OCI-LY7 (cell line): Measurements from ENCODE around the gene PBX1. TPM values are rescaled to one million over a fixed set of nuclear protein-coding genes. Genes with fewer than 3 reads are reported as not detected.

Experiments
- BruUV-seq: library from RNA; stranded (reverse); fragments of 400-500 nt; replicated peaks from 2 replicates; lab custom pipeline; 2021; lab: Mats Ljungman, UMichigan
- CTCF ChIA-PET: fragments of 300-600 bp; sonication (Branson Sonifier 250); formaldehyde crosslinking; loops from one replicate; lab custom pipeline; 2022; ENCODE audit warnings: antibody characterized with exemption; ENCODE audit not compliant: unreplicated experiment; lab: Charles Lee
- POLR2A ChIA-PET: fragments of 300-600 bp; sonication (Branson Sonifier 250); formaldehyde crosslinking; loops from one replicate; lab custom pipeline; 2022; ENCODE audit warnings: antibody characterized with exemption; lab: Charles Lee
- DNase-seq: peaks from one replicate; pipeline ENCODE4 v3.0.0-alpha.2; 2015; ENCODE audit warnings: low spot score
- H2AFZ ChIP-seq: fragments of 200-600 bp; sonication (generic), shearing (Covaris generic); 2 replicates; pipeline ENCODE4 v1.6.1; 2014; ENCODE audit warnings: mild to moderate bottlenecking, antibody characterized with exemption, low read length, moderate library complexity
- H3K27ac ChIP-seq: fragments of 200-600 bp; sonication (generic); 2 replicates; pipeline ENCODE4 v1.5.1; 2014; ENCODE audit warnings: mixed run types, low read depth, mild to moderate bottlenecking, moderate library complexity, low read length, inconsistent platforms; ENCODE audit not compliant: poor library complexity, severe bottlenecking
- H3K36me3 ChIP-seq: fragments of 200-600 bp; sonication (generic); 2 replicates; pipeline ENCODE4 v1.6.1; 2014; ENCODE audit warnings: mild to moderate bottlenecking, antibody characterized with exemption, low read length, moderate library complexity, mixed read lengths; ENCODE audit not compliant: insufficient read depth
- H3K4me1 ChIP-seq: fragments of 200-600 bp; sonication (generic); 2 replicates; pipeline ENCODE4 v1.5.1; 2014; ENCODE audit warnings: mild to moderate bottlenecking, low read length; ENCODE audit not compliant: insufficient read depth, poor library complexity, severe bottlenecking
- H3K4me2 ChIP-seq: fragments of 200-600 bp; sonication (generic); 2 replicates; pipeline ENCODE4 v1.6.1; 2014; ENCODE audit warnings: mild to moderate bottlenecking, low read length
- H3K4me3 ChIP-seq: fragments of 200-600 bp; sonication (generic); 2 replicates; pipeline ENCODE4 v1.5.1; 2014; ENCODE audit warnings: mild to moderate bottlenecking, low read depth, low read length; ENCODE audit not compliant: poor library complexity, severe bottlenecking
- H3K79me2 ChIP-seq: fragments of 200-600 bp; sonication (generic); 2 replicates; pipeline ENCODE4 v1.6.1; 2016; ENCODE audit warnings: low read depth, mild to moderate bottlenecking, low read length, moderate library complexity, mixed read lengths; ENCODE audit not compliant: insufficient read depth
- H3K9me2 ChIP-seq: fragments of 200-600 bp; sonication (generic); 2 replicates; pipeline ENCODE4 v1.6.1; 2016; ENCODE audit warnings: mild to moderate bottlenecking, low read length, mixed read lengths; ENCODE audit not compliant: insufficient read depth
- H3K9me3 ChIP-seq: fragments of 200-600 bp; sonication (generic); 2 replicates; pipeline ENCODE4 v1.6.1; 2014; ENCODE audit warnings: mild to moderate bottlenecking, mixed run types, low read length, mixed read lengths
- H4K20me1 ChIP-seq: fragments of 200-600 bp; sonication (generic); 2 replicates; pipeline ENCODE4 v1.6.1; 2014; ENCODE audit warnings: mild to moderate bottlenecking, antibody characterized with exemption, low read length, moderate library complexity, mixed read lengths; ENCODE audit not compliant: insufficient read depth
- EZH2phosphoT487 ChIP-seq: fragments of 200-600 bp; sonication (generic); IDR thresholded peaks from 2 replicates; pipeline ENCODE4 v1.6.1; 2018; ENCODE audit warnings: low read depth, borderline replicate concordance, mild to moderate bottlenecking, mixed run types, antibody characterized with exemption, low read length, moderate library complexity, mixed read lengths
- intact Hi-C: fragments of 100-400 bp; cut with micrococcal nuclease; formaldehyde crosslinking; loops from one replicate; pipeline ENCODE4 v1.10.0; 2022; ENCODE audit not compliant: unreplicated experiment
- total RNA-seq, 2 experiments: library from RNA; depleted of rRNA in 1 of 2; stranded (reverse); fragments of >200 nt in 1 of 2; shearing (Covaris generic) in 1 of 2; gene quantifications; 2 replicates each; pipeline ENCODE4 v1.2.3, GENCODE V29; 2014 to 2022
- TF ChIP-seq, protein P1 (sequence below): fragments of 200-600 bp; sonication (generic); conservative IDR thresholded peaks from 2 replicates; pipeline ENCODE4 v1.5.1; 2014; ENCODE audit warnings: mild to moderate bottlenecking, antibody characterized with exemption, low read length, moderate library complexity, mixed read lengths

Gene PBX1
- total RNA-seq, 2 experiments from 2014 or later = not detected

DNA sequence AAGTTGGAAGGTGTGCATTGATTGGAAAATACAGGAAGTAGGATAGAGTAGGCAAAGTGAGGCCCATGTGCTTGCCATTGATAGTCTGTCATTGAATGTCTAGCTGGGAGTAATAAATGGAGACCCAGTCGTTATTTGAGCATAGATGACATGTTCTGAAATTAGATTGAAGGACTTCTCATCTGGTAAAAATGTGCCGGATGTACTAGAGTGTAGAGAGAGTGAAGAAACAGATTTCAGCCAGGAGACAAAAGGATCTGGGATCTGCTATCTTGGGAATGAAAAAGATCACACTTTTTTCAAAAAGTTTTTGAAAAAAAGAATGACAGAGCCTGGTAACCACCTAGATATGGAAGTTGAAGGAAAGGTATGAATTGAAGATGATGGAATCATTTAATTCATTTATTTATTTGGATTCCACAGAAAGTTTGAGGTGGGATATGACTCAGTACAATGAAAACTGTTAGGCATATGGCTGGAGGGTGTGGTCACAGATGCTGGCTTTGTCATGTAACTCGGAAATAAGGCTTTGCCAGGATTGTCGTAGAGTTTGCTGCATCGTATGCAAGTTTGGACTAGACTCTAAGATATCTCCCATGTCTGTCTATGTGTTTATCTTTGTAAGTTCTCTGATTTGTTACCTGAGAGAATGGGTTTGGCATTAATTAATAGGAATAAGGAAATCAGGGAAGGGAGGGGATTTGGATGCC is 137.1 kb downstream of the PBX1 start:
- Histone ChIP-seq H3K4me1 (no peaks in the 10 kb centered on the region), H3K9me2 (no peaks in the 10 kb centered on the region), H3K4me3 (no peak overlapping the region), H3K36me3 (no peaks in the 10 kb centered on the region), H2AFZ (no peak overlapping the region), H4K20me1 (no peaks in the 10 kb centered on the region), H3K27ac (no peak overlapping the region), H3K9me3 (no peaks in the 10 kb centered on the region), H3K4me2 (no peak overlapping the region), H3K79me2 (no peaks in the 10 kb centered on the region)
- TF ChIP-seq, protein P1, sequence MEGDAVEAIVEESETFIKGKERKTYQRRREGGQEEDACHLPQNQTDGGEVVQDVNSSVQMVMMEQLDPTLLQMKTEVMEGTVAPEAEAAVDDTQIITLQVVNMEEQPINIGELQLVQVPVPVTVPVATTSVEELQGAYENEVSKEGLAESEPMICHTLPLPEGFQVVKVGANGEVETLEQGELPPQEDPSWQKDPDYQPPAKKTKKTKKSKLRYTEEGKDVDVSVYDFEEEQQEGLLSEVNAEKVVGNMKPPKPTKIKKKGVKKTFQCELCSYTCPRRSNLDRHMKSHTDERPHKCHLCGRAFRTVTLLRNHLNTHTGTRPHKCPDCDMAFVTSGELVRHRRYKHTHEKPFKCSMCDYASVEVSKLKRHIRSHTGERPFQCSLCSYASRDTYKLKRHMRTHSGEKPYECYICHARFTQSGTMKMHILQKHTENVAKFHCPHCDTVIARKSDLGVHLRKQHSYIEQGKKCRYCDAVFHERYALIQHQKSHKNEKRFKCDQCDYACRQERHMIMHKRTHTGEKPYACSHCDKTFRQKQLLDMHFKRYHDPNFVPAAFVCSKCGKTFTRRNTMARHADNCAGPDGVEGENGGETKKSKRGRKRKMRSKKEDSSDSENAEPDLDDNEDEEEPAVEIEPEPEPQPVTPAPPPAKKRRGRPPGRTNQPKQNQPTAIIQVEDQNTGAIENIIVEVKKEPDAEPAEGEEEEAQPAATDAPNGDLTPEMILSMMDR = no peak
- no peak for TF ChIP-seq EZH2phosphoT487
- CTCF ChIA-PET = no interaction called here
- no TSS peak for BruUV-seq
- intact Hi-C loops = no loop called here
- POLR2A ChIA-PET = no interaction called here
- DNase-seq = no peak

DNA sequence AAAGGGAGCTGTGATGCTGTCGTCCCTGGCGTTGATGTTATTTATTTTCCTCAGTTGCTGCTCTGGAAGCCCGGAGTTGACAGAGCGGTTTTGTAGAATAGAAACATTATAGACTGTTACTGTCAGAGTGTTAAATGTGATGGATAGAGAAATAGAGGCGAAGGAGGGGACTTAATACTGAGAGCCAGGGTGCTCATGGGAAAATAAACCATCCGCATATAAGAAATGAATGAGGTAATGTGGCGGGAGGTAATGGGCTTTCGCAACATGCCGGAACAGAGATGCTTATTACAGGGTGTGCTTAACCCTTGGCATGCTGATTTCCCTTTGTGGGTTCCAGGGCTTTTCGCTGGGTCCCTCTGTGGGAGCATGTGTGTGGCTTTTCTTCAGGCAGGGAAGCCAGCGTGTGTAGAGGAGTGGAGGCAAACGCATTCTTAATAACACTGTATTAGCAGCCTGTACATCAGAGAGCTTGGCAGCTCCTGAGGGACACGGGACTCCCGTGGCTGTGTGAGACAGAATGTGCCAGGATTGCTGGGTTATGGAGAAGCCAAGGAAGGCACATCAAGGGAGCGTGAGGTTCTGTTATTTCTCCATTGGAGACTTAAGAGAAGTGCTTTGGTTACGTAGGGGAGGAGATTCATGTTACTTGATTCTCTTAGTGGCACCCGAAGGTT is 141.0 kb downstream of the PBX1 start:
- H3K9me3 ChIP-seq = no peaks in the 10 kb centered on the region
- H3K27ac ChIP-seq = no peak overlapping the region
- no peaks in the 10 kb centered on the region for H3K36me3 ChIP-seq
- intact Hi-C loops = no loop called here
- no peaks in the 10 kb centered on the region for H4K20me1 ChIP-seq
- ChIA-PET CTCF (no interaction called here), POLR2A (no interaction called here)
- BruUV-seq = no TSS peak
- H2AFZ ChIP-seq = no peak overlapping the region
- no peak overlapping the region for H3K4me3 ChIP-seq
- H3K4me1 ChIP-seq = no peaks in the 10 kb centered on the region
- no peaks in the 10 kb centered on the region for H3K79me2 ChIP-seq
- TF ChIP-seq EZH2phosphoT487 = no peak
- TF ChIP-seq, protein P1 = no peak
- H3K4me2 ChIP-seq = no peak overlapping the region
- H3K9me2 ChIP-seq = no peaks in the 10 kb centered on the region
- no peak for DNase-seq

DNA sequence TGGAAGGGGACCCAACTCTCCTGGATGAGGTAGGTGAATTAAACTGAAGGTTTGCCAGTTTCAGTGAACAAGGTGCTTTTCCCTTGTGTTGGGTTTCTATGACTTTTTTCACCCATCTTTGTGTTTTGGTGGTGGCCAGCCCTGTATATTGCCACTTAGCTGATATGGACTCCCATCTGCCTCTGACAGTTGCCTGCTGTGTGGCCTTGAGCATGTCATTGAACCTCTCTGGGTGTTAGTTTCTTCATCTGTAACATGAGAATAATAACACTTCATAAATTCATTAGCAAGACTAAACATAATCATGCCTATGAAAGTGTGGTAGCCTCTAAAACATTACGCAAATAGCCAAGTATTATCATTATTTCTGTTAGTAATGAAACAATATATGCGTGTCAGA is 141.7 kb downstream of the PBX1 start:
- Histone ChIP-seq H3K27ac (no peak overlapping the region), H3K9me3 (no peaks in the 10 kb centered on the region), H3K4me3 (no peak overlapping the region), H3K4me2 (no peak overlapping the region), H3K9me2 (no peaks in the 10 kb centered on the region), H3K4me1 (no peaks in the 10 kb centered on the region), H4K20me1 (no peaks in the 10 kb centered on the region), H3K36me3 (no peaks in the 10 kb centered on the region), H3K79me2 (no peaks in the 10 kb centered on the region), H2AFZ (no peak overlapping the region)
- no peak for TF ChIP-seq EZH2phosphoT487
- TF ChIP-seq, protein P1 = no peak
- ChIA-PET POLR2A (no interaction called here), CTCF (no interaction called here)
- no TSS peak for BruUV-seq
- intact Hi-C loops = no loop called here
- no peak for DNase-seq
